Measurements from ENCODE around the gene FBXL7.

FBXL7 gene

GRCh38 chr5:15623794-15624193 lies 123.8 kb downstream of the FBXL7 start:
- DNase-seq = no peak

- no peak for DNase-seq
These were observed 127.1 kb downstream of the FBXL7 start for GRCh38 chr5:15627109-15627508.

GRCh38 chr5:15627647-15628046 lies 127.7 kb downstream of the FBXL7 start:
- DNase-seq = no peak

- no peak for DNase-seq
These were observed 130.5 kb downstream of the FBXL7 start for GRCh38 chr5:15630441-15630840.

- DNase-seq = no peak
These were observed 134.8 kb downstream of the FBXL7 start for GRCh38 chr5:15634591-15635288.

- no peak for DNase-seq
These were observed 135.3 kb downstream of the FBXL7 start for GRCh38 chr5:15635289-15635616.

- DNase-seq = no peak
These were observed 137.4 kb downstream of the FBXL7 start for GRCh38 chr5:15637345-15637744.

GRCh38 chr5:15637886-15638285 lies 137.9 kb downstream of the FBXL7 start:
- no peak for DNase-seq

GRCh38 chr5:15638296-15638695 lies 138.3 kb downstream of the FBXL7 start:
- DNase-seq = no peak

GRCh38 chr5:15639288-15639687 lies 139.3 kb downstream of the FBXL7 start:
- DNase-seq = no peak

GRCh38 chr5:15640116-15640515 lies 140.1 kb downstream of the FBXL7 start:
- no peak for DNase-seq

- no peak for DNase-seq
These were observed 143.8 kb downstream of the FBXL7 start for GRCh38 chr5:15643731-15644130.

GRCh38 chr5:15645381-15646160 lies 145.6 kb downstream of the FBXL7 start:
- DNase-seq = no peak

- DNase-seq = no peak
These were observed 146.4 kb downstream of the FBXL7 start for GRCh38 chr5:15646371-15646770.

- no peak for DNase-seq
These were observed 147.3 kb downstream of the FBXL7 start for GRCh38 chr5:15647251-15647650.

- no peak for DNase-seq
These were observed 150.3 kb downstream of the FBXL7 start for GRCh38 chr5:15650266-15650665.

- DNase-seq = no peak
These were observed 154.8 kb downstream of the FBXL7 start for GRCh38 chr5:15654779-15655178.

GRCh38 chr5:15655683-15656082 lies 155.7 kb downstream of the FBXL7 start:
- DNase-seq = no peak

- DNase-seq = no peak
These were observed 165.0 kb downstream of the FBXL7 start for GRCh38 chr5:15664961-15665360.

GRCh38 chr5:15669826-15670225 lies 169.8 kb downstream of the FBXL7 start:
- DNase-seq = no peak

- DNase-seq = no peak
These were observed 174.7 kb downstream of the FBXL7 start for GRCh38 chr5:15674716-15675115.

GRCh38 chr5:15676591-15676990 lies 176.6 kb downstream of the FBXL7 start:
- no peak for DNase-seq

- no peak for DNase-seq
These were observed 179.2 kb downstream of the FBXL7 start for GRCh38 chr5:15679161-15679560.

GRCh38 chr5:15680455-15680854 lies 180.5 kb downstream of the FBXL7 start:
- DNase-seq = no peak

GRCh38 chr5:15682122-15682521 lies 182.1 kb downstream of the FBXL7 start:
- no peak for DNase-seq
